Prostate gland (tissue), 2 donors: ENCODE measurements around the gene CLEC16A.

Experiments used
- POLR2A ChIP-seq: fragments of 450-650 bp; IDR thresholded peaks from one replicate; pipeline ENCODE4 v1.6.1; 2016; ENCODE audit warnings: antibody characterized with exemption, mild to moderate bottlenecking
- POLR2AphosphoS5 ChIP-seq: sonication (generic); formaldehyde crosslinking; IDR thresholded peaks from one replicate; pipeline ENCODE4 v1.6.1; 2017; ENCODE audit warnings: antibody characterized with exemption
- TF ChIP-seq, protein P1 (sequence below), 4 experiments: fragments of 200-600 bp in 2 of 4; fragments of 450-650 bp in 2 of 4; sonication (generic) in 2 of 4; IDR thresholded peaks; 1 replicate in 3 of 4; 2 replicates in 1 of 4; pipeline ENCODE4 v1.5.1; 2016 to 2019; ENCODE audit warnings: antibody characterized with exemption in 4 of 4, mild to moderate bottlenecking in 2 of 4, moderate library complexity in 2 of 4

DNA sequence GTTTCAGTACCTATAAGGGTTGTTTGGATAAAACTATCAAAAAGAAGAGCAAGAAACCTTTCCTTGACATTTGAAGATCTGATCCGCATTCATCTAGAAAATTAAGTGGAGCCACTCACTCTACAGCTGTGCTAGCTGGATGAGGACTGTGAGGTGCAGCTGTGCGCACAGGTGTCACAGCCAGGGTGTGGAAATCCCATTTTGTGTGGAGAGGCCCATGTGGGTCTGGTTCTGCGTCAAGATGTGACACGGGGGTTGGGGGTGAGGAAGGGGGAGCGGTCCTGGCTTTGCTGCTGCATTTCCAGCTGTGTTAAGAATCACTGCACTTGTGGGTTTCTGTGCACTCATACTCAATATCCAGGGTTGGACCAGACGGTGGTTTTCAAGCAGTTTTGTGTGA lies 70.7 kb downstream of the CLEC16A start:
- TF ChIP-seq POLR2A: no peak
- TF ChIP-seq, protein P1, sequence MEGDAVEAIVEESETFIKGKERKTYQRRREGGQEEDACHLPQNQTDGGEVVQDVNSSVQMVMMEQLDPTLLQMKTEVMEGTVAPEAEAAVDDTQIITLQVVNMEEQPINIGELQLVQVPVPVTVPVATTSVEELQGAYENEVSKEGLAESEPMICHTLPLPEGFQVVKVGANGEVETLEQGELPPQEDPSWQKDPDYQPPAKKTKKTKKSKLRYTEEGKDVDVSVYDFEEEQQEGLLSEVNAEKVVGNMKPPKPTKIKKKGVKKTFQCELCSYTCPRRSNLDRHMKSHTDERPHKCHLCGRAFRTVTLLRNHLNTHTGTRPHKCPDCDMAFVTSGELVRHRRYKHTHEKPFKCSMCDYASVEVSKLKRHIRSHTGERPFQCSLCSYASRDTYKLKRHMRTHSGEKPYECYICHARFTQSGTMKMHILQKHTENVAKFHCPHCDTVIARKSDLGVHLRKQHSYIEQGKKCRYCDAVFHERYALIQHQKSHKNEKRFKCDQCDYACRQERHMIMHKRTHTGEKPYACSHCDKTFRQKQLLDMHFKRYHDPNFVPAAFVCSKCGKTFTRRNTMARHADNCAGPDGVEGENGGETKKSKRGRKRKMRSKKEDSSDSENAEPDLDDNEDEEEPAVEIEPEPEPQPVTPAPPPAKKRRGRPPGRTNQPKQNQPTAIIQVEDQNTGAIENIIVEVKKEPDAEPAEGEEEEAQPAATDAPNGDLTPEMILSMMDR (IDR thresholded peaks at IDR 0.05): no peak
- no peak for TF ChIP-seq POLR2AphosphoS5
